Measurements from ENCODE around the gene MAPK9. TPM values are rescaled to one million over a fixed set of nuclear protein-coding genes. Genes with fewer than 3 reads are reported as not detected.

MAPK9 gene
- total RNA-seq, 1 experiment from 2014 or later = 43.4 TPM

DNA sequence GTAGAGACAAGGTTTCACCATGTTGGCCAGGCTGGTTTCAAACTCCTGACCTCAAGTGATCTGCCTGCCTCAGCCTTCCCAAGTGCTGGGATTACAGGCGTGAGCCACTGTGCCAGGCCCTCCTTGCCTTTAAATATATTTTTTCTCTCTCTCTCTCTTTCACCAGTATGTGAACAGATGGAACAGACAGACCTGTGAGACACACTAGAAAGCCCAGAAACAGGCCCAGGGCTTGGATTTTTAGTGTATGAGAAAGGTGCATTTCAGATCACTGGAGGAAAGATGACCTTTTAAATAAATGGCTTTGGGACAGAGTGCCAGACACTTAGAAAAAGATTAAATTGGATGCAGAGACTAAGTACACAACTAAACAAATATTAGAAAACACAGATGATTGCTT, 86.0 kb downstream of the MAPK9 start:
- H3K4me2 ChIP-seq (ENCODE audit: low read length) = no peak overlapping the region
- ChIA-PET RAD21 (ENCODE audit: low non-redundant PET in 1 of 2, low total read pairs in 2 of 2, uncharacterized antibody in 2 of 2, unreplicated experiment in 2 of 2) (no interaction called here), POLR2A (no interaction called here), CTCF (interaction anchor here (1.5 kb wide), 1 partner anchor 110 kb away, joined by 4 read pairs; no protein-coding TSS in a partner anchor)
- H4K20me1 ChIP-seq (ENCODE audit: insufficient read depth) = no peaks in the 10 kb centered on the region
- DNase-seq (ENCODE audit: low read depth, low spot score) (no peak), ATAC-seq (no peak)
- H3K36me3 ChIP-seq (ENCODE audit: control insufficient read depth in 1 of 2, insufficient read depth in 2 of 2, low read length in 2 of 2) = no peaks in the 10 kb centered on the region
- intact Hi-C loops (cut with micrococcal nuclease) = loop anchor here (10.0 kb wide), 1 partner anchor 269 kb away; no protein-coding TSS in a partner anchor
- TF ChIP-seq CEBPB (IDR thresholded peaks at IDR 0.05; ENCODE audit: low read depth) (no peak), EZH2 (IDR thresholded peaks at IDR 0.05) (no peak), YY1 (IDR thresholded peaks at IDR 0.05; ENCODE audit: extremely low read depth, insufficient replicate concordance, low read depth, low read length) (no peak), CBX3 (IDR thresholded peaks at IDR 0.05; ENCODE audit: low read depth) (no peak), RAD21 (IDR thresholded peaks at IDR 0.05; ENCODE audit: low read depth) (no peak), EGR1 (IDR thresholded peaks at IDR 0.05; ENCODE audit: low read depth) (no peak), SIN3A (IDR thresholded peaks at IDR 0.05; ENCODE audit: low read depth) (no peak), FOSL1 (IDR thresholded peaks at IDR 0.05; ENCODE audit: low read depth) (no peak), ELF1 (IDR thresholded peaks at IDR 0.05; ENCODE audit: borderline replicate concordance, low read depth) (no peak), POLR2AphosphoS5 (IDR thresholded peaks at IDR 0.05; ENCODE audit: low read depth, low read length) (no peak), ZFX (IDR thresholded peaks at IDR 0.05) (no peak), JUND (IDR thresholded peaks at IDR 0.05) (no peak), ZNF274 (IDR thresholded peaks at IDR 0.05; ENCODE audit: low read depth, low read length) (no peak), SRF (IDR thresholded peaks at IDR 0.05; ENCODE audit: low read depth) (no peak), POLR2A (IDR thresholded peaks at IDR 0.05; ENCODE audit: borderline replicate concordance, extremely low read depth, insufficient read depth, insufficient read length) (no peak)
- TF ChIP-seq, protein P1, sequence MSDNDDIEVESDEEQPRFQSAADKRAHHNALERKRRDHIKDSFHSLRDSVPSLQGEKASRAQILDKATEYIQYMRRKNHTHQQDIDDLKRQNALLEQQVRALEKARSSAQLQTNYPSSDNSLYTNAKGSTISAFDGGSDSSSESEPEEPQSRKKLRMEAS (IDR thresholded peaks at IDR 0.05) = no peak
- TF ChIP-seq, protein P2, sequence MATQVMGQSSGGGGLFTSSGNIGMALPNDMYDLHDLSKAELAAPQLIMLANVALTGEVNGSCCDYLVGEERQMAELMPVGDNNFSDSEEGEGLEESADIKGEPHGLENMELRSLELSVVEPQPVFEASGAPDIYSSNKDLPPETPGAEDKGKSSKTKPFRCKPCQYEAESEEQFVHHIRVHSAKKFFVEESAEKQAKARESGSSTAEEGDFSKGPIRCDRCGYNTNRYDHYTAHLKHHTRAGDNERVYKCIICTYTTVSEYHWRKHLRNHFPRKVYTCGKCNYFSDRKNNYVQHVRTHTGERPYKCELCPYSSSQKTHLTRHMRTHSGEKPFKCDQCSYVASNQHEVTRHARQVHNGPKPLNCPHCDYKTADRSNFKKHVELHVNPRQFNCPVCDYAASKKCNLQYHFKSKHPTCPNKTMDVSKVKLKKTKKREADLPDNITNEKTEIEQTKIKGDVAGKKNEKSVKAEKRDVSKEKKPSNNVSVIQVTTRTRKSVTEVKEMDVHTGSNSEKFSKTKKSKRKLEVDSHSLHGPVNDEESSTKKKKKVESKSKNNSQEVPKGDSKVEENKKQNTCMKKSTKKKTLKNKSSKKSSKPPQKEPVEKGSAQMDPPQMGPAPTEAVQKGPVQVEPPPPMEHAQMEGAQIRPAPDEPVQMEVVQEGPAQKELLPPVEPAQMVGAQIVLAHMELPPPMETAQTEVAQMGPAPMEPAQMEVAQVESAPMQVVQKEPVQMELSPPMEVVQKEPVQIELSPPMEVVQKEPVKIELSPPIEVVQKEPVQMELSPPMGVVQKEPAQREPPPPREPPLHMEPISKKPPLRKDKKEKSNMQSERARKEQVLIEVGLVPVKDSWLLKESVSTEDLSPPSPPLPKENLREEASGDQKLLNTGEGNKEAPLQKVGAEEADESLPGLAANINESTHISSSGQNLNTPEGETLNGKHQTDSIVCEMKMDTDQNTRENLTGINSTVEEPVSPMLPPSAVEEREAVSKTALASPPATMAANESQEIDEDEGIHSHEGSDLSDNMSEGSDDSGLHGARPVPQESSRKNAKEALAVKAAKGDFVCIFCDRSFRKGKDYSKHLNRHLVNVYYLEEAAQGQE (IDR thresholded peaks at IDR 0.05; ENCODE audit: low read depth) = no peak
- BruUV-seq (replicated peaks) = no TSS peak
- no peak overlapping the region for H3K9ac ChIP-seq (ENCODE audit: low read length)
- no peak overlapping the region for H3K4me3 ChIP-seq (replicated peaks in 1 of 2; ENCODE audit: low read depth in 1 of 2, low read length in 2 of 2)
- peaks cover 5 to 14% of the 10 kb centered on the region in 2 experiments; a peak in 3 of 4 replicates for H3K4me1 ChIP-seq (ENCODE audit: control insufficient read depth in 1 of 2, insufficient read depth in 2 of 2, low read length in 2 of 2)
- no peaks in the 10 kb centered on the region for H3K9me3 ChIP-seq (ENCODE audit: control insufficient read depth in 1 of 2, insufficient read depth in 1 of 2, low read depth in 1 of 2, low read length in 2 of 2)
- H3K27ac ChIP-seq (ENCODE audit: low read depth, low read length) = no peak overlapping the region
- no peaks in the 10 kb centered on the region for H3K9me2 ChIP-seq (ENCODE audit: insufficient read depth)
- H3K79me2 ChIP-seq (ENCODE audit: insufficient read depth, low read length) = no peaks in the 10 kb centered on the region
- no peak overlapping the region for H2AFZ ChIP-seq (ENCODE audit: low read depth, low read length, poor library complexity, severe bottlenecking)
- no peaks in the 10 kb centered on the region for H3K27me3 ChIP-seq (ENCODE audit: insufficient read depth, low read length)

Measured in HCT116 (cell line).